ENCODE data around the gene VDAC2.

VDAC2 gene

DNA sequence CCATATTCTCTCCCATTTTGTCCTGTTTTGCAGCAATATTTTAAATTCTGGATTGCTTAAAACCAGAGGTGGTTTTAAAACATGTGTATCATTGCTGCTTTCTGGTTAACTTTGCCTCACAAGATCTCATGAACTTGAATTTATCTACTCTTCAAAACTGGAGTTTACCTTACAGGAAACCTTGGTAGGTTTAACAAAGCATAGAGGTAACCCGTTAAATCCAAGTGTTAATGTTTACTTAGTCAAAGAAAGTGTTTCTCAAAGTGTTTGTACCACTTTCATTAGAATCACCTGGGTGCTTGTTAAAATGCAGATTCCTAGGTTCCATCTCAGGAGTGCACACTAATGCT, 44.0 kb upstream of the VDAC2 start:
- TF ChIP-seq PPARA (CRISPR knock-in tag; IDR thresholded peaks at IDR 0.05; ENCODE audit: borderline replicate concordance): no peak
- TF ChIP-seq ZFP3 (CRISPR knock-in tag; IDR thresholded peaks at IDR 0.05): no peak
- no peak for TF ChIP-seq ARNTL (CRISPR knock-in tag; IDR thresholded peaks at IDR 0.05; ENCODE audit: borderline replicate concordance, low read depth)
- TF ChIP-seq ZNF8 (CRISPR knock-in tag; IDR thresholded peaks at IDR 0.05): no peak
- TF ChIP-seq RARB (CRISPR knock-in tag; IDR thresholded peaks at IDR 0.05): no peak
- TF ChIP-seq TCF4 (CRISPR knock-in tag; IDR thresholded peaks at IDR 0.05; ENCODE audit: borderline replicate concordance): no peak
- no peak for TF ChIP-seq CSDC2 (CRISPR knock-in tag; IDR thresholded peaks at IDR 0.05)
- TF ChIP-seq, protein P1, sequence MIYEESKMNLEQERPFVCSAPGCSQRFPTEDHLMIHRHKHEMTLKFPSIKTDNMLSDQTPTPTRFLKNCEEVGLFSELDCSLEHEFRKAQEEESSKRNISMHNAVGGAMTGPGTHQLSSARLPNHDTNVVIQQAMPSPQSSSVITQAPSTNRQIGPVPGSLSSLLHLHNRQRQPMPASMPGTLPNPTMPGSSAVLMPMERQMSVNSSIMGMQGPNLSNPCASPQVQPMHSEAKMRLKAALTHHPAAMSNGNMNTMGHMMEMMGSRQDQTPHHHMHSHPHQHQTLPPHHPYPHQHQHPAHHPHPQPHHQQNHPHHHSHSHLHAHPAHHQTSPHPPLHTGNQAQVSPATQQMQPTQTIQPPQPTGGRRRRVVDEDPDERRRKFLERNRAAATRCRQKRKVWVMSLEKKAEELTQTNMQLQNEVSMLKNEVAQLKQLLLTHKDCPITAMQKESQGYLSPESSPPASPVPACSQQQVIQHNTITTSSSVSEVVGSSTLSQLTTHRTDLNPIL (CRISPR knock-in tag; IDR thresholded peaks at IDR 0.05; ENCODE audit: low read depth): no peak
- TF ChIP-seq ZC3H10 (CRISPR knock-in tag; IDR thresholded peaks at IDR 0.05): no peak
- TF ChIP-seq BACH2 (CRISPR knock-in tag; IDR thresholded peaks at IDR 0.05; ENCODE audit: borderline replicate concordance): no peak
- TF ChIP-seq, protein P2, sequence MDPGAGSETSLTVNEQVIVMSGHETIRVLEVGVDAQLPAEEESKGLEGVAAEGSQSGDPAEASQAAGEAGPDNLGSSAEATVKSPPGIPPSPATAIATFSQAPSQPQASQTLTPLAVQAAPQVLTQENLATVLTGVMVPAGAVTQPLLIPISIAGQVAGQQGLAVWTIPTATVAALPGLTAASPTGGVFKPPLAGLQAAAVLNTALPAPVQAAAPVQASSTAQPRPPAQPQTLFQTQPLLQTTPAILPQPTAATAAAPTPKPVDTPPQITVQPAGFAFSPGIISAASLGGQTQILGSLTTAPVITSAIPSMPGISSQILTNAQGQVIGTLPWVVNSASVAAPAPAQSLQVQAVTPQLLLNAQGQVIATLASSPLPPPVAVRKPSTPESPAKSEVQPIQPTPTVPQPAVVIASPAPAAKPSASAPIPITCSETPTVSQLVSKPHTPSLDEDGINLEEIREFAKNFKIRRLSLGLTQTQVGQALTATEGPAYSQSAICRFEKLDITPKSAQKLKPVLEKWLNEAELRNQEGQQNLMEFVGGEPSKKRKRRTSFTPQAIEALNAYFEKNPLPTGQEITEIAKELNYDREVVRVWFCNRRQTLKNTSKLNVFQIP (CRISPR knock-in tag; IDR thresholded peaks at IDR 0.05; ENCODE audit: borderline replicate concordance, low read depth): no peak
- no peak for TF ChIP-seq ESRRG (CRISPR knock-in tag; IDR thresholded peaks at IDR 0.05)
- no peak for TF ChIP-seq ZNF565 (CRISPR knock-in tag; conservative IDR thresholded peaks at IDR 0.05; ENCODE audit: low read depth)
- TF ChIP-seq, protein P3, sequence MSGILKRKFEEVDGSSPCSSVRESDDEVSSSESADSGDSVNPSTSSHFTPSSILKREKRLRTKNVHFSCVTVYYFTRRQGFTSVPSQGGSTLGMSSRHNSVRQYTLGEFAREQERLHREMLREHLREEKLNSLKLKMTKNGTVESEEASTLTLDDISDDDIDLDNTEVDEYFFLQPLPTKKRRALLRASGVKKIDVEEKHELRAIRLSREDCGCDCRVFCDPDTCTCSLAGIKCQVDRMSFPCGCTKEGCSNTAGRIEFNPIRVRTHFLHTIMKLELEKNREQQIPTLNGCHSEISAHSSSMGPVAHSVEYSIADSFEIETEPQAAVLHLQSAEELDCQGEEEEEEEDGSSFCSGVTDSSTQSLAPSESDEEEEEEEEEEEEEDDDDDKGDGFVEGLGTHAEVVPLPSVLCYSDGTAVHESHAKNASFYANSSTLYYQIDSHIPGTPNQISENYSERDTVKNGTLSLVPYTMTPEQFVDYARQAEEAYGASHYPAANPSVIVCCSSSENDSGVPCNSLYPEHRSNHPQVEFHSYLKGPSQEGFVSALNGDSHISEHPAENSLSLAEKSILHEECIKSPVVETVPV (CRISPR knock-in tag; IDR thresholded peaks at IDR 0.05): no peak
- no peak for TF ChIP-seq ZNF70 (CRISPR knock-in tag; IDR thresholded peaks at IDR 0.05)
- TF ChIP-seq ZFP30 (CRISPR knock-in tag; IDR thresholded peaks at IDR 0.05): no peak
- TF ChIP-seq, protein P4, sequence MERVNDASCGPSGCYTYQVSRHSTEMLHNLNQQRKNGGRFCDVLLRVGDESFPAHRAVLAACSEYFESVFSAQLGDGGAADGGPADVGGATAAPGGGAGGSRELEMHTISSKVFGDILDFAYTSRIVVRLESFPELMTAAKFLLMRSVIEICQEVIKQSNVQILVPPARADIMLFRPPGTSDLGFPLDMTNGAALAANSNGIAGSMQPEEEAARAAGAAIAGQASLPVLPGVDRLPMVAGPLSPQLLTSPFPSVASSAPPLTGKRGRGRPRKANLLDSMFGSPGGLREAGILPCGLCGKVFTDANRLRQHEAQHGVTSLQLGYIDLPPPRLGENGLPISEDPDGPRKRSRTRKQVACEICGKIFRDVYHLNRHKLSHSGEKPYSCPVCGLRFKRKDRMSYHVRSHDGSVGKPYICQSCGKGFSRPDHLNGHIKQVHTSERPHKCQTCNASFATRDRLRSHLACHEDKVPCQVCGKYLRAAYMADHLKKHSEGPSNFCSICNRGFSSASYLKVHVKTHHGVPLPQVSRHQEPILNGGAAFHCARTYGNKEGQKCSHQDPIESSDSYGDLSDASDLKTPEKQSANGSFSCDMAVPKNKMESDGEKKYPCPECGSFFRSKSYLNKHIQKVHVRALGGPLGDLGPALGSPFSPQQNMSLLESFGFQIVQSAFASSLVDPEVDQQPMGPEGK (CRISPR knock-in tag; IDR thresholded peaks at IDR 0.05; ENCODE audit: borderline replicate concordance): no peak
- TF ChIP-seq ISL1 (CRISPR knock-in tag; IDR thresholded peaks at IDR 0.05): no peak

DNA sequence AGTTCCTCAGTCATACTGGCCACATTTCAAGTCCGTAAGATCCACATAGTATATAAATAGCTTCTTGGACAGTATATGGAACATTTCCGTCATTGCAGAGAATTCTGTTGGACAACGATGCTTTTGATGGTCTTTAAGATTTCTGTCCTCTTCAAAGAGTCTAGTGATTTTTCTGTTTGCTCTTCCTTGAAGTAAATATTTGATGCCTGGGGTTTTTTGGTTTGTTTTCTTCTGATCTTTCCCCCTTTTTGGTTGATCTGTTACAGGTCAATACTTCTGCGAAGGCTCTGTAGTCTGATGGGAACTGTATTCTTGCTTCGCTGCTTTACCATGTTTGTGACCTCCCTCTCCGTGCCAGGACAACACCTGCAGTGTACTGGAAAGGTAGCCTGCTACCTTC, 42.3 kb upstream of the VDAC2 start:
- no peak for ATAC-seq
- TF ChIP-seq SNAI2 (CRISPR knock-in tag; IDR thresholded peaks at IDR 0.05) (no peak), BACH2 (CRISPR knock-in tag; IDR thresholded peaks at IDR 0.05; ENCODE audit: borderline replicate concordance) (no peak)

More for the DNA sequence above, 44.0 kb upstream of the VDAC2 start:
- ATAC-seq: no peak

DNA sequence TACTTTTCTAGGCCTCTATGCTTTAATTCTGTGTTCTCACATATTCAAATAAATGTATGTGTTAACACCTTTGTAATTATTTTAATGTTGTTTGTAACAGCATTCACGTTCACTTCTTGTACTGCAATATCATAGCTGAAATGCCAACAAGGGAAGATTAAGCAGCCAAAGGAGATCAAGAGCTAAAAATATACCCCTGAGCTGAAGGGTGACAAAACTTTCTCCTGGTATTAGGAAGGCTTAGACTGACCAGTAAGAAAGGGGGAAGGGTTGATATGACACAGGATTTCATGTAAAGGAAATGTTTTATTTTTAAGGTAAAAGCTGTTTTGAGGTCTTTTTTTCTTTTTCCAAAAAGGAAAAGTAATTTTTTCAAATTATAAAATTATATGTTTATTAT, 40.4 kb upstream of the VDAC2 start:
- TF ChIP-seq PPARA (CRISPR knock-in tag; IDR thresholded peaks at IDR 0.05; ENCODE audit: borderline replicate concordance) (no peak), ZNF565 (CRISPR knock-in tag; conservative IDR thresholded peaks at IDR 0.05; ENCODE audit: low read depth) (no peak), TCF4 (CRISPR knock-in tag; IDR thresholded peaks at IDR 0.05; ENCODE audit: borderline replicate concordance) (no peak), ZFP30 (CRISPR knock-in tag; IDR thresholded peaks at IDR 0.05) (no peak), TOX (CRISPR knock-in tag; IDR thresholded peaks at IDR 0.05; ENCODE audit: borderline replicate concordance) (no peak), OSR1 (CRISPR knock-in tag; IDR thresholded peaks at IDR 0.05) (no peak)
- TF ChIP-seq, protein P3 (CRISPR knock-in tag; IDR thresholded peaks at IDR 0.05): no peak
- TF ChIP-seq, protein P4 (CRISPR knock-in tag; IDR thresholded peaks at IDR 0.05; ENCODE audit: borderline replicate concordance): no peak
- TF ChIP-seq, protein P2 (CRISPR knock-in tag; IDR thresholded peaks at IDR 0.05; ENCODE audit: borderline replicate concordance, low read depth): no peak
- ATAC-seq: no peak
